ENCODE results near the gene USPL1. TPM values are rescaled to one million over a fixed set of nuclear protein-coding genes. Genes with fewer than 3 reads are reported as not detected.

Gene USPL1
- total RNA-seq, 2 donors from 2014 or later: 8.8 to 14.8 TPM

GRCh38 chr13:30660796-30661195 lies 43.1 kb downstream of the USPL1 start:
- Histone ChIP-seq H3K9ac (ENCODE audit: low read depth in 2 of 2, low read length in 2 of 2) (no peak overlapping the region), H3K27ac (no peak overlapping the region), H3K36me3 (peaks cover 10% of the 10 kb centered on the region), H3K27me3 (no peaks in the 10 kb centered on the region), H3K4me3 (no peak overlapping the region), H3K4me1 (no peaks in the 10 kb centered on the region), H3K9me3 (no peaks in the 10 kb centered on the region)
- TF ChIP-seq CTCF (IDR thresholded peaks at IDR 0.05): no peak
- intact Hi-C loops (cut with DNase I): no loop called here
- no peak for DNase-seq

GRCh38 chr13:30664689-30665275 lies 47.1 kb downstream of the USPL1 start:
- Histone ChIP-seq H3K4me3 (no peak overlapping the region), H3K4me1 (no peaks in the 10 kb centered on the region), H3K36me3 (no peaks in the 10 kb centered on the region), H3K27me3 (no peaks in the 10 kb centered on the region), H3K27ac (no peak overlapping the region), H3K9ac (ENCODE audit: low read depth in 2 of 2, low read length in 2 of 2) (no peak overlapping the region), H3K9me3 (no peaks in the 10 kb centered on the region)
- TF ChIP-seq CTCF (IDR thresholded peaks at IDR 0.05): no peak
- no peak for DNase-seq
- intact Hi-C loops (cut with DNase I): no loop called here

- Histone ChIP-seq H3K4me3 (no peak overlapping the region), H3K4me1 (no peaks in the 10 kb centered on the region), H3K9ac (ENCODE audit: low read depth in 2 of 2, low read length in 2 of 2) (no peak overlapping the region), H3K36me3 (no peaks in the 10 kb centered on the region), H3K27ac (no peak overlapping the region), H3K9me3 (no peaks in the 10 kb centered on the region), H3K27me3 (no peaks in the 10 kb centered on the region)
- intact Hi-C loops (cut with DNase I): no loop called here
- TF ChIP-seq CTCF (IDR thresholded peaks at IDR 0.05): no peak
- DNase-seq: no peak
These were observed 47.9 kb downstream of the USPL1 start for GRCh38 chr13:30665638-30666037.

GRCh38 chr13:30666113-30666512 lies 48.4 kb downstream of the USPL1 start:
- H3K36me3 ChIP-seq: no peaks in the 10 kb centered on the region
- TF ChIP-seq CTCF (IDR thresholded peaks at IDR 0.05): no peak
- H3K4me1 ChIP-seq: no peaks in the 10 kb centered on the region
- H3K4me3 ChIP-seq: no peak overlapping the region
- H3K27me3 ChIP-seq: no peaks in the 10 kb centered on the region
- H3K27ac ChIP-seq: no peak overlapping the region
- intact Hi-C loops (cut with DNase I): no loop called here
- no peaks in the 10 kb centered on the region for H3K9me3 ChIP-seq
- no peak overlapping the region for H3K9ac ChIP-seq (ENCODE audit: low read depth in 2 of 2, low read length in 2 of 2)
- no peak for DNase-seq

- Histone ChIP-seq H3K4me3 (no peak overlapping the region), H3K4me1 (no peaks in the 10 kb centered on the region), H3K27ac (no peak overlapping the region), H3K36me3 (no peaks in the 10 kb centered on the region), H3K9me3 (no peaks in the 10 kb centered on the region), H3K9ac (ENCODE audit: low read depth in 2 of 2, low read length in 2 of 2) (no peak overlapping the region), H3K27me3 (no peaks in the 10 kb centered on the region)
- no peak for TF ChIP-seq CTCF (IDR thresholded peaks at IDR 0.05)
- intact Hi-C loops (cut with DNase I): no loop called here
- no peak for DNase-seq
These were observed 49.3 kb downstream of the USPL1 start for GRCh38 chr13:30667014-30667413.
